Osteoblast (primary cell): ENCODE measurements around the gene ARHGEF18. TPM values are rescaled to one million over a fixed set of nuclear protein-coding genes. Genes with fewer than 3 reads are reported as not detected.

Experiments
- DNase-seq: peaks from one replicate; pipeline ENCODE4 v3.0.0; 2011; ENCODE audit warnings: low spot score, mixed read lengths; ENCODE audit not compliant: insufficient read length; ENCODE audit errors: missing footprints
- H2AFZ ChIP-seq: 2 replicates; pipeline ENCODE4 v1.6.0; 2011; ENCODE audit warnings: mild to moderate bottlenecking, low read length
- H3K27ac ChIP-seq: 2 replicates; pipeline ENCODE4 v1.5.1; 2011; ENCODE audit warnings: mild to moderate bottlenecking, low read depth, low read length, moderate library complexity
- H3K27me3 ChIP-seq: 2 replicates; pipeline ENCODE4 v1.6.0; 2012; ENCODE audit warnings: mild to moderate bottlenecking, control low read depth, inconsistent platforms, low read length, moderate library complexity; ENCODE audit not compliant: insufficient read depth
- H3K36me3 ChIP-seq: 2 replicates; pipeline ENCODE4 v1.5.1; 2011; ENCODE audit warnings: mild to moderate bottlenecking, low read length, control low read depth, moderate library complexity; ENCODE audit not compliant: insufficient read depth
- H3K4me1 ChIP-seq: 2 replicates; pipeline ENCODE4 v1.5.1; 2011; ENCODE audit warnings: mild to moderate bottlenecking, low read length, control low read depth, moderate library complexity; ENCODE audit not compliant: insufficient read depth
- H3K4me2 ChIP-seq: 2 replicates; pipeline ENCODE4 v1.6.0; 2011; ENCODE audit warnings: mild to moderate bottlenecking, low read length; ENCODE audit not compliant: insufficient read depth
- H3K4me3 ChIP-seq: fragments of 200-600 bp; sonication (generic); 3 replicates; pipeline ENCODE4 v1.5.1; 2012; ENCODE audit warnings: mild to moderate bottlenecking, low read length, inconsistent platforms; ENCODE audit not compliant: insufficient read depth
- H3K79me2 ChIP-seq: 2 replicates; pipeline ENCODE4 v1.6.0; 2012; ENCODE audit warnings: mild to moderate bottlenecking, low read length, control low read depth, inconsistent platforms; ENCODE audit not compliant: insufficient read depth
- H3K9me3 ChIP-seq: 2 replicates; pipeline ENCODE4 v1.5.1; 2011; ENCODE audit warnings: low read depth, low read length, control low read depth
- H4K20me1 ChIP-seq: 2 replicates; pipeline ENCODE4 v1.6.0; 2012; ENCODE audit warnings: mild to moderate bottlenecking, low read length, control low read depth; ENCODE audit not compliant: insufficient read depth
- CTCF ChIP-seq: IDR thresholded peaks from 2 replicates; pipeline ENCODE4 v1.5.1; 2011; ENCODE audit warnings: mild to moderate bottlenecking, low read depth, low read length, moderate library complexity; ENCODE audit errors: extremely low read depth
- total RNA-seq: library from RNA; depleted of rRNA; stranded (reverse); fragments of >200 nt; gene quantifications from 2 replicates; pipeline ENCODE4 v1.2.3, GENCODE V29; 2012

The ARHGEF18 gene
- total RNA-seq, 1 donor, result 44.5 TPM

DNA sequence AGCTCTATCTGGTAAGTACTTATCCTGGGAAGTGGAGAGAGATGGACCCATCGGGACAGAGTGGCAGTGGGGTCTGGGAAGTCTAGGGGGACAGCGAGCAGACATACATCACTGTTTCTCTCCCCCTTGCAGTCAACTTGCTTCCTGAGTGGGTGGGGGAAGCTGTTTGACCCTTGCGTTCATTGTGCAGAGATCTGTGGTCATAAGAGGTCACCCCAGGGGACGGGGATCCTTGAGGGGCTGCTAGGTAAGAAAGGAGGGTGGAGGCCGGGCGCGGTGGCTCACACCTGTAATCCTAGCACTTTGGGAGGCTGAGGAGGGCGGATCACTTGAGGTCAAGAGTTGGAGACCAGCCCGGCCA lies 474 bp downstream of the ARHGEF18 start:
- TF ChIP-seq CTCF, result no peak
- Histone ChIP-seq H3K4me1 (no peaks in the 10 kb centered on the region), H3K9me3 (no peaks in the 10 kb centered on the region), H3K36me3 (no peaks in the 10 kb centered on the region), H3K4me3 (no peak overlapping the region), H3K79me2 (no peaks in the 10 kb centered on the region), H3K27me3 (no peaks in the 10 kb centered on the region), H3K27ac (no peak overlapping the region), H2AFZ (no peak overlapping the region), H3K4me2 (no peak overlapping the region), H4K20me1 (no peaks in the 10 kb centered on the region)
- DNase-seq, result no peak

GRCh38 chr19:7349961-7350711 lies 1.4 kb downstream of the ARHGEF18 start:
- Histone ChIP-seq H3K79me2 (no peaks in the 10 kb centered on the region), H4K20me1 (no peaks in the 10 kb centered on the region), H3K27me3 (no peaks in the 10 kb centered on the region), H3K4me3 (no peak overlapping the region), H3K9me3 (no peaks in the 10 kb centered on the region), H3K36me3 (no peaks in the 10 kb centered on the region), H3K27ac (no peak overlapping the region), H3K4me1 (peaks cover 6% of the 10 kb centered on the region), H2AFZ (no peak overlapping the region), H3K4me2 (no peak overlapping the region)
- no peak for TF ChIP-seq CTCF
- DNase-seq, result no peak

DNA sequence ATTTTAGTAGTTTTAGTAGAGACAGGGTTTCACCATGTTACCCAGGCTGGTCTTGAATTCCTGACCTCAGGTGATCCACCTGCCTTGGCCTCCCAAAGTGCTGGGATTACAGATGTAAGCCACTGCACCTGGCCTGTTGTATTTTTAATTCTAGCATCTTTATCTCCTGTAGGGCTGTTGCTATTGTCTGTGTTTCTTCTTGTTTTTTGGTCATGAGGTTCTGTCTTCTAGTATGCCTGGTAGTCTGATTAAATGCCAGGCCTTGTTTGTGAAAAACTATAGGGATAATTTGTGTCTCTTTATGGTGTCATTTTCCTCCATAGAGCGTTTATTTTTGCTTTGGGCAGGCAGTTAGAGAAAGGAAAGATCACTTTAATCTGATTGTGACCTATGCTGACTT lies 3.1 kb downstream of the ARHGEF18 start:
- TF ChIP-seq CTCF, result no peak

DNA sequence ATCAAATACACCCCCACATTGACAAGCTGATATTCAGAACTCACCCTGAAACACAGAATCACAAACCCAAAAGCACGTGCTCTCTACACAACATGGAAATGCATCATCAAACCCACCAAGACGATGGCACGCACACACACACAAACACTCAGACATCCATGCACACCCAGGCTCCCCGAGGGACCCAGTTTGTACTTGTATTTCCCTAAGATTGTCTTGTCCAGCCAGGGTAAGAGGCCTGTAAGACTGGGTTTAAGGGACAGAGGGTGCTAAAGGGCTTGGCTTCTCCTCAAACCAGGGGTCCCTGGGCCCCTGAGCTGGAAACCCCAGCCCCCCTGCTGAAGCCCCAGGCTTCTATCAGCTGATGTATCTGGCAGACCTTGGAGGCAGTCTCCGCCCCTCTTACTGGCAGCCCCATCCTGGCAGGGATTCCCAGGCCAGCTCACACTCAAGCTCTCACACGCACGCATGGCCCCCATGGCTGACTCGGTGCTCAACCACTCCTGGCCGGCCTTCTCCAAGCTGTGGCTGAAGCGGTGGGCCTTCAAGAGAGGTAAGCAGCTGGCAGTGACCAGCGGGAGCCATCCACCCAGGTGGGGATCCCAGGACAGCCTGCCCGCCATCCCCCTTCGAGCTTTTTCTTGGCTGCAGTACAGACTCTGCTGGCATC lies 6.5 kb downstream of the ARHGEF18 start:
- H3K27me3 ChIP-seq, result peaks cover 2% of the 10 kb centered on the region
- H3K4me3 ChIP-seq, result no peak overlapping the region
- TF ChIP-seq CTCF, result no peak
- no peaks in the 10 kb centered on the region for H3K79me2 ChIP-seq
- H3K27ac ChIP-seq, result peak overlapping the region; percentile 53
- H4K20me1 ChIP-seq, result no peaks in the 10 kb centered on the region
- no peaks in the 10 kb centered on the region for H3K9me3 ChIP-seq
- no peaks in the 10 kb centered on the region for H3K36me3 ChIP-seq
- peak; percentile 92 for DNase-seq
- H3K4me2 ChIP-seq, result peak overlapping the region; percentile 63
- H2AFZ ChIP-seq, result peak overlapping the region; percentile 35
- H3K4me1 ChIP-seq, result peaks cover 12% of the 10 kb centered on the region

More for the DNA sequence above, 3.1 kb downstream of the ARHGEF18 start:
- Histone ChIP-seq H4K20me1 (no peaks in the 10 kb centered on the region), H3K27me3 (no peaks in the 10 kb centered on the region), H3K9me3 (no peaks in the 10 kb centered on the region), H3K4me2 (no peak overlapping the region), H3K4me1 (peaks cover 12% of the 10 kb centered on the region), H3K36me3 (no peaks in the 10 kb centered on the region), H3K27ac (no peak overlapping the region), H3K79me2 (no peaks in the 10 kb centered on the region), H3K4me3 (no peak overlapping the region), H2AFZ (no peak overlapping the region)
- no peak for DNase-seq
